ENCODE measurements around the gene TFE3.

DNA sequence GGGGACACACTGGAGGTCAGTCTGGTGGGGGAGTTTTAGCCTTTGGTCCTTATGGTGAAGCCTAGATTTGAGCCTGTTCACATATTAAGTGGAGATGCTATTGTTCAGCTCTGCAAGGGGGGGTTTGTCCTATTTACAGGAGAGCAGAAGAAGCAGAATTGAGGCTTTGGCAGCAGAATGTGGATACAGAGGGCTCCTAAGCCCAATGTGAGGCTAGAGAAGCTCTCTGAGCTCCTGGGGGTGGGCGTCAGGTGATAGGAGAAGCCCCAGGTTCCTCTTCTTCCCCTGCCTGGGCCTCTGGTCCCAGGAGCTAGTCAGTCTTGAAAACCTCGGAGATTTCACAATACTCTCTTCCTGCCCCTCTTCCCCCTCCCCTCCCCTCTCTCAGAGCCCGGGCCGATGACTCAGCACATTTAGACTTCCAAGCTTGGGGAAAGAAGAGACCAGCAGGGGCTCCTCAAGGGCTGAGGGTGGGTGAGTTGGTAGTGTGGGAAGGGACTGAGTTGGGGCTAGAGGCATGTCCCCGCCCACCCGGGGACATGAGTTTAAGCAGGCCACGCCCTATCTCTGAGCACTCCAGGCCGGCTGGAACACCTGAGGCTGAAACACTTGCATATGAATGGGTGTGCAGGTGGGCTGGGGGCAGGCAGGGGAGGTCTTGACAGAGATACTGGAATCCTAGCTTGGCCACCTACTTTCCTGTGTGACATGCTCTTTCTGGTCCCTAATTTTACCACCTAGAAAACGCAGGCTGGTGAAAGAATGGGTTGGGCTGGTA, 3.4 kb downstream of the TFE3 start:
- TF ChIP-seq CTCF (IDR thresholded peaks at IDR 0.05) (peak in 2 of 6 experiments; percentile 11 to 13), POLR2A (IDR thresholded peaks at IDR 0.05) (peak in 1 of 2 donors; percentile 68)

Measured in thyroid gland (tissue), 4 donors.